Transverse colon (tissue), 4 donors: ENCODE data around the gene LAMTOR1.

Experiments
- EP300 ChIP-seq: sonication (generic); formaldehyde crosslinking; IDR thresholded peaks from one replicate; pipeline ENCODE4 v1.6.1; 2017; ENCODE audit warnings: antibody characterized with exemption, low read depth
- POLR2A ChIP-seq: fragments of 450-650 bp; IDR thresholded peaks from one replicate; pipeline ENCODE4 v1.6.1; 2016; ENCODE audit warnings: antibody characterized with exemption, mild to moderate bottlenecking, moderate library complexity
- POLR2AphosphoS5 ChIP-seq, 3 donors: sonication (generic); formaldehyde crosslinking; IDR thresholded peaks; one replicate each; pipeline ENCODE4 v1.6.1; 2016; ENCODE audit warnings: antibody characterized with exemption in 3 of 3
- TF ChIP-seq, protein P1 (sequence below), 5 experiments: fragments of 200-600 bp in 3 of 5; fragments of 450-650 bp in 2 of 5; sonication (generic) in 3 of 5; IDR thresholded peaks; 1 replicate in 2 of 5; 2 replicates in 3 of 5; pipeline ENCODE4 v1.5.1; 2016 to 2017; ENCODE audit warnings: antibody characterized with exemption in 5 of 5, inconsistent platforms in 3 of 5, mild to moderate bottlenecking in 2 of 5, moderate library complexity in 1 of 5

- TF ChIP-seq, protein P1, sequence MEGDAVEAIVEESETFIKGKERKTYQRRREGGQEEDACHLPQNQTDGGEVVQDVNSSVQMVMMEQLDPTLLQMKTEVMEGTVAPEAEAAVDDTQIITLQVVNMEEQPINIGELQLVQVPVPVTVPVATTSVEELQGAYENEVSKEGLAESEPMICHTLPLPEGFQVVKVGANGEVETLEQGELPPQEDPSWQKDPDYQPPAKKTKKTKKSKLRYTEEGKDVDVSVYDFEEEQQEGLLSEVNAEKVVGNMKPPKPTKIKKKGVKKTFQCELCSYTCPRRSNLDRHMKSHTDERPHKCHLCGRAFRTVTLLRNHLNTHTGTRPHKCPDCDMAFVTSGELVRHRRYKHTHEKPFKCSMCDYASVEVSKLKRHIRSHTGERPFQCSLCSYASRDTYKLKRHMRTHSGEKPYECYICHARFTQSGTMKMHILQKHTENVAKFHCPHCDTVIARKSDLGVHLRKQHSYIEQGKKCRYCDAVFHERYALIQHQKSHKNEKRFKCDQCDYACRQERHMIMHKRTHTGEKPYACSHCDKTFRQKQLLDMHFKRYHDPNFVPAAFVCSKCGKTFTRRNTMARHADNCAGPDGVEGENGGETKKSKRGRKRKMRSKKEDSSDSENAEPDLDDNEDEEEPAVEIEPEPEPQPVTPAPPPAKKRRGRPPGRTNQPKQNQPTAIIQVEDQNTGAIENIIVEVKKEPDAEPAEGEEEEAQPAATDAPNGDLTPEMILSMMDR (IDR thresholded peaks at IDR 0.05), result no peak
- TF ChIP-seq POLR2A (no peak), POLR2AphosphoS5 (IDR thresholded peaks at IDR 0.05) (peak; percentile 13 to 71 (median 62)), EP300 (no peak)
Observed at GRCh38 chr11:72069787-72070251, 33.3 kb downstream of the LAMTOR1 start.
